GM19468 (cell line): ENCODE measurements around the gene CEP112.
A peak's percentile ranks its signal among the peaks of the same experiment; 100 is the strongest.

Source experiments
- ATAC-seq: cut with Tn5 transposase; IDR thresholded peaks from one replicate; pipeline ENCODE4 v1.9.1; 2021; ENCODE audit warnings: mild to moderate bottlenecking, moderate library complexity, moderate number of reproducible peaks; ENCODE audit not compliant: unreplicated experiment; ENCODE audit errors: extremely low read depth

CEP112 gene

GRCh38 chr17:66191593-66192377, at the start of gene CEP112:
Gene CEP112 (minus strand): TSS chr17:66192133.
- ATAC-seq: peak; percentile 20

- ATAC-seq: no peak
These were observed 48.7 kb upstream of the CEP112 start for GRCh38 chr17:66240630-66241029.

GRCh38 chr17:66240013-66240412, 48.1 kb upstream of the CEP112 start:
- no peak for ATAC-seq

- no peak for ATAC-seq
These were observed 43.6 kb upstream of the CEP112 start for GRCh38 chr17:66235377-66235994.

- ATAC-seq: no peak
These were observed 42.7 kb upstream of the CEP112 start for GRCh38 chr17:66234611-66235010.

- ATAC-seq: no peak
These were observed 41.3 kb upstream of the CEP112 start for GRCh38 chr17:66233023-66233753.

- no peak for ATAC-seq
These were observed 39.1 kb upstream of the CEP112 start for GRCh38 chr17:66230922-66231591.

- ATAC-seq: no peak
These were observed 38.0 kb upstream of the CEP112 start for GRCh38 chr17:66229783-66230538.

- no peak for ATAC-seq
These were observed 37.2 kb upstream of the CEP112 start, which contains the start of gene APOH for GRCh38 chr17:66228887-66229782. Gene APOH (minus strand): TSS chr17:66229415. CDS start chr17:66229379, 36 bp downstream.

- ATAC-seq: no peak
These were observed 35.5 kb upstream of the CEP112 start for GRCh38 chr17:66227212-66228045.

GRCh38 chr17:66222798-66223350, 30.9 kb upstream of the CEP112 start:
- ATAC-seq: no peak

- no peak for ATAC-seq
These were observed 30.0 kb upstream of the CEP112 start for GRCh38 chr17:66221755-66222530.

GRCh38 chr17:66221343-66221742, 29.4 kb upstream of the CEP112 start:
- no peak for ATAC-seq

GRCh38 chr17:66220079-66220835, 28.3 kb upstream of the CEP112 start:
- no peak for ATAC-seq

GRCh38 chr17:66215529-66215911, 23.6 kb upstream of the CEP112 start:
- ATAC-seq: no peak

GRCh38 chr17:66214884-66215528, 23.1 kb upstream of the CEP112 start:
- no peak for ATAC-seq
